HG02943 (cell line): ENCODE results near the gene PEX11G.

Experiments used
- ATAC-seq: cut with Tn5 transposase; IDR thresholded peaks from one replicate; pipeline ENCODE4 v1.9.1; 2021; ENCODE audit warnings: mild to moderate bottlenecking, low read depth, moderate library complexity; ENCODE audit not compliant: unreplicated experiment

PEX11G gene

DNA sequence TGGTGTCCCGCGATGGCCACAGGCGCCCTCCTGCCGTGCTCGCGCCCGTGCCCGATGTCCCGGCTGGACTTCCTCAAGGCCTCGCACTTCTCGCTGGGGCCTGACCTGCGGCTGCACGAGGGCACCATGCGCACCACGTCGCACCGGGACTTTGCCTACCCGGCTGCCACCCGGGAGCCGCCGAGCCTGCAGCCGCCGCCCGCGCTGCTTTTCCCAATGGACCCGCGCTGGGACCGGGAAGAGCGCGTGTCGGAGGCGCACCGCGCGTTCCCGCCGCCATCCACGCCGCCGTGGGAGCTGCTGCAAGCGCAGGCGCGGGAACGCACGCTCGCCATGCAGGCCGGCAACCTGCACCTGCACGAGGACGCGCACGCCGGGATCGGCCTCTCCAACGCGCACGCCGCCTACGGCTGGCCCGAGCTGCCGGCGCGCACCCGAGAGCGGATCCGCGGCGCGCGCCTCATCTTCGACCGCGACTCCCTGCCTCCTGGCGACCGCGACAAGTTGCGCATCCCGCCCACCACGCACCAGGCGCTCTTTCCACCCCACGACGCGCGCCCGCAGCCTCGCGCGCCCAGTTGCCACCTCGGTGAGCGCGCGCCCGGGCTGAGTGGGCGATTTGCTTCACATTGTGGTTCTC lies 12.1 kb upstream of the PEX11G start:
- no peak for ATAC-seq

DNA sequence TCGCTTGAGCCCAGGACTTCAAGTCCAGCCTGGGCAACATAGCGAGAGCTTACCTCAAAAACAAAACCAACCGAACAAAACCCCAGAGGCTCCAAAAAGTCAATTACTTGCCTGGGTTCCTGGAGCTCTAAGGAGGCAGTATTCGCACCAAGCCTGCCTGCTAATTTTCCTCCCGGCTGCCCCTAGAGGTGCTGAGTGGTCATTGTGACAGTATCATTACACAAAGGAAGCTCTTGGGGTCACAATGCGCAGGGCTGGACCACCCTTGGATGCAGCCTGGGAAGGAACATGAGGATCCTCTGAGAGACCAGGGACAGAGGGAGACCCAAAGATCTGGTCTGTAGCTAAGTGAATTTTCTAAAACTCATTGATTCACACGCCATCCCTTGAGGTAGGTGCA lies 8.5 kb upstream of the PEX11G start:
- ATAC-seq: no peak

DNA sequence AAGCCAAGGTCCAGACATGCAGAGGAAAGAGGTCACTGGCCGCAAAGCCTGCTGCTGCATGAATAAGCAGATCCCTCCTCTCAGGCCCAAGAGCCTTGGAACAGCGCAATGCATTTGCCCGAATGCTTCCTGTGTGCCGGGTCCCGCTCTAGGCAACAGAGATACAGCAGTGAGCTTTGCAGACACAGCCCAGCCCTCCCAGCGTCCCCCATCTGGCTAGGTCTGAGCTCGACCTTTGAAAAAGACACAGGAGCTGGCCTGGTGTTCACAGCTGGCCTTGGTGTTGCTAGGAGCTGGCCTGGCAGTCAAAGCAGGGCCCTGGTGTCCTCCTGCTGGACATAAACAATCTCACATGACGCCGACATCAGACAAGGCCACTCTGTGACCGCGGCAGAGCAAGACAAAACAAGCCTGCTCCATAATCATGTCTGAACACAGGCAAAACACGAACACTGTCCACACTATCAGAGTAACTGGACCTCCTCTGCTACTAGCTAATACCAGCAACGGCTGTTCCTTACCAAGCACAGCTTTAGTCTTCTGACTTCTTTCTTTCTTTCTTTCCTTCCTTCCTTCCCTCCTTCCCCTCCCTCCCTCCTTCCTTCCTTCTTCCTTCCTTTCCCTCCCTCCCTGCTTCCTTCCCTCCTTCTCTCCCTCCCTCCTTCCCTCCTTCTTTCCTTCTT lies 5.7 kb upstream of the PEX11G start:
- ATAC-seq: no peak

DNA sequence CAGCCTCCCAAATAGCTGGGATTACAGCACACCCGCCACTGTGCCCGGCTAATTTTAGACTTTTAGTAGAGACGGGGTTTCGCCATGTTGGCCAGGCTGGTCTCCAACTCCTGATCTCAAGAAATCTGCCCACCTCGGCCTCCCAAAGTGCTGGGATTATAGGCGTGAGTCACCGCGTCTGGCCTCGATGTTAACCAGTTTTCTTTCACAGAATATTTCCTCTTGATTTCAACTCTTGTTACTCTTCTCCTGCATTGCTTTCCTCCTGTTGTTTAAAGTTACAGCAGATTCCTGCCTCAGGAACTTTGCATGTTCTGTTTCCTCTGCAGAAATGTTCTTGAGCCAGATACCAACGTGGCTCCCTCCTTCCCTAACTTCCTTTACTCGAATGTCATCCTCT lies 3.7 kb upstream of the PEX11G start:
- ATAC-seq: no peak

DNA sequence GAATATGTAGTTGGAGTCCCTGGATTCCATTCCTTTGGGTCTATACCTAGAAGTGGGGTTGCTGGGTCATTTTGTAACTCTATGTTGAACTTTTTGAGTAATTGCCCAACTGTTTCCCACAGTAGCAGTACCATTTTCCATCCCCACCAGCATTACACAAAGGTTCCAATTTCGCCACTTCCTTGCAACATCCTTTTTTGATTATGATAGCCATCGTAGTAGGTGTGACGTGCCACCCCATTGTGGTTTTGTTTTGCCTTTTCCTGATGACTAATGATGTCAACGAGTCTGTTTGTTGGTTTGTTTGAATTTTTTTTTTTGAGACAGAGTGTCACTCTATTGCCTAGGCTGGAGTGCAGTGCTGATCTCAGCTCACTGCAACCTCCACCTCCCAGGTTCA lies 3.3 kb upstream of the PEX11G start:
- no peak for ATAC-seq

DNA sequence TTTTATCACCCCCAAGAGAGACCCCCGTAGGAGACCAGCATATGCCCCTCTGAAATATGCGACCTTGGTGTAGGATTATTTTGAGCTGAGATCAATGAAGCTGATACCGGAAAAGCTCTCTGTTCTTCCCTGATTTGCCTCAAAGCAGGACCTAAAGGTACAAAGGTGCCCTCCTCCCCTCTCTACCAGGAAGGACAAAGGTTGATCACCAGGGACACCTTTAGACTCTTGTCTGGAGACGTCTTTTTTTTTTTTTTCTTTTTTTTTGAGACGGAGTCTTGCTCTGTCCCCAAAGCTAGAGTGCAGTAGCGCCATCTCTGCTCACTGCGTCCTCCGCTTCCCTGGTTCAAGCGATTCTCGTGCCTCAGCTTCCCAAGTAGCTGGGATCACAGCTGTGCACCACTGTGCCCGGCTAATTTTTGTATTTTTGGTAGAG lies 792 bp upstream of the PEX11G start:
- no peak for ATAC-seq

DNA sequence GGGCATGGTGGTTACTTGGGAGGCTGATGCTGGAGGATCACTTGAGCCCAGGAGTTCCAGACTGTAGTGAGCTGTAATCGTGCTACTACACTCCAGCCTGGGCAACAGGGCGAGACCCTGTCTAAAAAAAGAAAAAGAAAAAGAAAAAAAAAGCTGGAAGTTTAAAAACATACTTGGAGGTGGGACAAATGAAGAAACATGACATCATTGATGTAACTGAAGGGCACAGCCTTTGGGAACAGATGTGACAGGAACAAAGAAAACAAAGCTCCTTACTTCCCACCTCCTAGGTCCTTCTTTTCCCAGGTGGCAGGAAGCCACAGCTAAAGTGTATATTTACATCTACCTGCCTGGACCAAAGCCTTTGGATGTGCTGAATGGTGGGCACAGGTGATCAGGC lies 1.9 kb downstream of the PEX11G start:
- no peak for ATAC-seq

DNA sequence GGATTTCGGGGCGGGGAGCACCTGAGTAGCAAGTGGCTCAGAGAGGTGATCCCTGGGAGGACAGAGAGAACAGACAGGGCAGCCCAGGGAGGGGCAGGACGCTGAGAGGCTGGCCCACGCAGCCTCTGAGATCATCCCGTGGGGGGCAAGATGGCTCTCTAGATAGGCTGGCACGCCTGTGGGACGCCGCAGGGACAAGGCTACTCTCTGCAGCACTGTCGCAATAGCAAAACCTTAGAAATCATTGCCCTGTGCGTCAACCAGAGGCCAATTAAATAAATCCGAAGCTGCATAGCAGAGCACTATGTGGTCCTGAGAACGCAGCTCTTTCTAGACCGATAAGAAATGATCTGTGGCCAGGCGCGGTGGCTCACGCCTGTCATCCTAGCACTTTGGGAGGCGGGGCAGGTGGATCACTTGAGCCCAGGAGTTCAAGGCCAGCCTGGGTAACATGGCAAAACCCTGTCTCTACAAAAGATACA lies 5.1 kb downstream of the PEX11G start:
- no peak for ATAC-seq

DNA sequence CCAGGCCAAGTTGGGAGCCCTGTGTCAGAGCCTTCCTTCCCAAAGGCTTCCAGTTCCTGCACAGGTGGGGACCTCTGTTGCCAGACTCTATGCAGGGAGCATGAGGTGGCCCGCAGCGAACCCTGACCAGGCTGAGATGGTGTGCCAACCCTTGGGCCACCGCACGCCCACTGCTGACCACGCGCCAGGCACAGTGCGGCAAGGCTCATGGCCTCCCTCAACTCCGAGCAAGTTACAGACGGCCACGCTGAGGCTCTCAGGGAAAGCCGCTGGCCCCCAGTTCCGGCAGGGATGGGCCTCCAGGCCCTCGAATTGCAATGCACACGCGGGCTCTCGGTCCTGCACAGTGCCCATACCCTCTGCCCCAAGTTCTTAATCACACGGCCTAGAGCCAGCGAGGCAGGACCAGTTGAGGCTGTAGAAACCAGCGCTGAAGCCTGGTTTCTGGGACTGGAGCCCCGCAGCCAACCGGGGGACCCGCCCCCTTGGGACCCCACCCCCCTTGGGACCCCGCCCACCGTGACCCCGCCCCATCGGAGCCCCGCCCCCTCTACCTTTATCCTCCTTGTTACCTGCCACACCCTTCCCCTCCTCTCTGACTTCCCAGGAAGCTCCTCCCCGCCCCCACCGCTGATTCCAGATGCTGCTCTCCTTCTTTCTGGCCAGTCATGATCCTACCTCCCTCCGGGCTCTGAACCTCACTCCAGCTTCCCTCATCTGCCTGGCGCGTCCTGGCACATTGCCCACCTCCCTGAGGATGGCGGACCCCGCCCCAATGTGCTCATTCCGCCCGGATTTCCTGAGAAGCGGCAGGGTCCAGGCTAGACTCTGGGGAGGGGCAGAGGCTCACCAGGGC lies 6.0 kb downstream of the PEX11G start:
- no peak for ATAC-seq

DNA sequence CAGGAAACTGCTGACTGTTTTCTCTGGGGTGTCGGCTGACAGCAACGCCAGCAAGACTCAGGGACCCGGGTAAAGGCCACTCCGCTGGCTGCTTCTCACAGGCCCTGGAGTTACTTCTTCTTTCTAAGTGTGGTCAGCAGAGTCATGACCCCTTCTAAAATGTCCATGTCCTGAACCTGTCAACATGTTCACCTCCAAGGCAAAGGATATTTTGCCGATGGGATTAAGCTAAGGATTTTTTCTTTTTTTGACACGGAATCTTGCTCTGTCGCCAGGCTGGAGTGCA lies 7.9 kb downstream of the PEX11G start:
- no peak for ATAC-seq

DNA sequence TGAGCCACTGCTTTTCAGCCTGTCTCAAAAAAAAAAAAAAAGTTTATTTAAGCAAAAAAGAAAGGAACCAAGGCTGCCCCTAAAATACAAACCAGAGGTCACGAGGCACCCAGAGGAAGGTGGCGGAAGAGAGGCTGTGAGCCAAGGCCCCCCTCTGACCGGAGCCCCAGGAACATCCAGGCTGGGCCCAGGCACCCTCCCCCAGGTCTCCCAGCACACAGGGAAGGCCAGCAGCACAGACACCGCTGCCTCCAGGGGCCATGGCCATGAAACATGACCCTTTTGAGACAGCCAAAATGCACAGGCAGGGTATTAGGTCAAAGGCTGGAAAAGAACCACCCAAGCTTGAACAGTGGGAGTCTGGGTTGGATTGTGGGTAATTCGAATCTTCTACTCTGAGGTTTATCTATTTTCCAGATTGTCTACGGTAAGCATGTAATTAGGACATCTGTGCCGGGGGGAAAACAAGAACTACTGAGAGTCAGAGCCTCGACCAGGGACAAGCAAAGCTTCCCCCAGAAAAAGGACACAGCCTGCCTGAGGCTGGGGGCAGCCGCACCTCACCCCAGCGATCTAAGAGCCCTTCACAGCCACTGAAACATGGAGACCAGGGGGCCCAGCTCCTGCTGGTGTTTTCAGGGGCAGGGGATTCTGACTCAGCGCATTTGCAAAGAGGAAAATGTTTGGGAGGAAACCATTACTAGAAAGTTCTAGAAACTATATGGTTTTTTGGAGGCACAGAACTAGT lies 8.4 kb downstream of the PEX11G start:
- no peak for ATAC-seq

DNA sequence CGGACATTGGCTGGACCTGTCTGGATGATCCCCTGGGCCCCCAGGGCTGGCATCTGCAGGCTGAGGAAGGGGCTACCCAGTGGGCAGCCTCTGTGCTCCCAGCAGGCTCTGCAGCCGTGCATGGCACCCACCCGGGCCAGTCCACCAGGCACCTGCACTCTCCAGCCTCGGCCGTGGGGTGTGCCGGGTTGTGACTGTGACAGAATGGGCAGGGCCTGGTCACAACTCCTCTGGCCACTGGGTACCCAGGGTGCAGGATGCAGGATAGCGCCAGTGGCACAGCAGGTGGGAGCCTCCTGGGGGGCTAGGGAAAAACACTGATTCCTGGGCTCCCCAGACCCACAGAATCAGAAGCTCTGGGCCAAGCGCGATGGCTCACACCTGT lies 10.0 kb downstream of the PEX11G start:
- no peak for ATAC-seq

DNA sequence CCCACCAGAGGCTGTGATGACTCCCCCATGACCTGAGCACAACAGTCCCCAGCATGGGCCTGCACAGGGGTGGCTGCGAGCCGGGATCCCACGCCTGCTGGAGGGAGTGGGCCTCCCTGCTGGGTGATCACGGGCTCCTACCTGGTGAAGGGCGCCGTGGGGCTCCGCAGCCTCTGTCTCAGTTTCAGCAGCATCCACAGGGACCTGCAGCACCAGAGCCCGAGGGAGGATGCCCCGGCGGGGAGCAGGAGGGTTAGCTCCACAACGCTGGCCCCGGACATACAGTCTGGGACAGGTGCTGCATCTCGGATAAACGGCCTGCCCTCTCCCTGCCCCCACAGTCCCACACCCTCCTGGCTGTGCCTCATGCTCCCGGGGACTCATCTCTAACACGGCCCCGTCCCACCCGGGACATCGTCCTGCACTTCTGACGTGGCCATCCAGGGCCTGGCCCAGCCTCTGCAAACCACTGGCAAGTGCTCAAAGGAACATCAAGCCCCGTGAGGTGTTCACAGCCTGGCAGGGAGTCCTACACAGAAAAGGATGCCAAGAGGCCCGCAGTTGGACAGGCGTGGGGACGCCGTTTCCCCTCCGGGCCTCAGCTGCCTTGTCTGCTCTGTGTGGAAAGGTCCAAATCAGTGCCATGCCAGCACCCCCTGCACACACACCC lies 10.5 kb downstream of the PEX11G start:
- ATAC-seq: no peak

DNA sequence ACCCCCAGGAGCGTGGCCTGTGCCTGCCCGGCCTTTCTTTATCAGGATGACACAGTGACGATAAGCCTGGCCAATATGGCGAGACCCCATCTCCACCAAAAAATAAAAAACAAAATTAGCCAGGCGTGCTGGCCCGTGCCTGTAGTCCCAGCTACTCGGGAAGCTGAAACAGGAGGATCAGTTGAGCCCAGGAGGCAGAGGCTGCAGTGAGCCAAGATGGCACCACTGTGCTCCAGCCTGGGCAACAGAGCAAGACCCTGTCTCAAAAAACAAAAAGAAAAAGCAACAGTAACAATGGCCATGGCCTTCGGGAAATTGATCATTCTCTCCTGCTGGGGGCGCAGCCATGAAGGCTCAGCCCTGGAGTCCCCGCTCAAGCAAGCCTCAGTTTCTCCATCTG lies 11.1 kb downstream of the PEX11G start:
- no peak for ATAC-seq

DNA sequence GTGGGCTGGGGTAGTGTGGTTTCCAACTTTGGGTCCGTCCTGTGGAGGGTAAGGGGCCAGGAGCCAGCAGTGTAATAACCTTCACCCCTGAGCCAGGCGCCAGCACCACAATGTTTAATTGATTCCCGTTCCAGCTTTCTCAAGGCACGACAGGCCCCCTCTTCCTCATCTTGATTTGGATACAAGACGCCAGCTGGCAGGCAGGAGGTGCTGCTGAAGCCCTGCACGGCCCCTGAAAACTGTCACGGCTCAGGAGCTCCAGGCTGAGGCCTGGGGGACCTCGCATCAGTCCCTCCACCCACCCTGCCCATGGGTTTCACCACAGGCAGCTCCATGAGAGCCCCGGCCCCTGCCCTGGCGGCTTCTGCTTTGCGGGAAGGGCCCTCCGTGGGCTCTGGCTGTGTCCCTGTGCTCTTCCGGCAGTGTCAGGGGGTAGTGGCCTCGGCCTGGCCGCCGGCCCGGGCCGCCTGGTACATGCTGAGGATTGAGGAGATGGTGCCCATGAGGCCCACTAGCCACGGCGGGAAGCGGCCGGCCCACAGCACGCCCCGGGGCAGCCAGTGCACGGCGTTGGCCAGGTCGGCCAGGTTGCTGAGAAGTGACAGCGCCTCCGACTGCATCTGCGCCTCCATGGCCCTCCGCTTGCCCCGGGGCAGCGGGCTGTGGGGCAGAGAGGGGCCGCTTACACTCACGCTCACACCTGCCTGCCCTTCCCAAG lies 11.9 kb downstream of the PEX11G start:
- ATAC-seq: no peak

DNA sequence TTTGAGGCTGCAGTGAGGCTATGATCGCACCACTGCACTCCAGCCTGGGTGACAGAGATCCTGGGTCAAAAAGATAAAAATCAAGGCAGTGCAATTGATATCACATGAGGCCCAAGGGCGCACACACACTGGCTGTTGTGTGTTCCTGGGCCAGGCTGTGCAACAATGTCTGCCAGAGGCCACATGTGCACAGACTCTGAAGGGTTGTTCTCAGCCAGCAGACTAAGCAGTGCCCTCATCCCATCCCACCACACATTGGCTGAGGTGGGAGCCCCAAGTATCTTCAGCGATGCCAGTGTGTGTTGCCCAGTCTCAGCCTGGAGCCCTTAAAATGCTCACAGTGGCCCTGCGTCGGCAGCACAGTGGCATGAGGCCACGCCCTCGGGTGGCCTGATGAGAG lies 12.6 kb downstream of the PEX11G start:
- no peak for ATAC-seq

DNA sequence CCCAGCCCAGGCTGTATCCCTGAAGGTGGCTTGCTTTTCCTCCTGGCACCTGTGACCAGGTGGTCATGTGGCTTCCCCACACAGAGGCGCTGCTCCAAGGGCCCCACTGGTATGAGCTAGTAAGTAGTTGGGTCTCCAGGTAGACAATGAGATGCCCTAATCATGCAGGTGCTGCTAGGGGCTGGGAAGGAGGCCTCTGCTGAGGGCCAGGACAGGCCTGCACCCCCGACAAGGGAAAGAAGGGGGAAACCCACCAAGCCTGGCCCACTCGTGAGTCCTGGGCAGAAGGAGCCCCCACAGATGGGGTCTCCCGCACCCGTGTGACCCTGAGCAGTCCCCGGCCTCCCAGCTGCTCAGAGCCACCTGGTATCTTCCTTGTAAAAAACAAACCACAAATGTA lies 13.2 kb downstream of the PEX11G start:
- no peak for ATAC-seq

DNA sequence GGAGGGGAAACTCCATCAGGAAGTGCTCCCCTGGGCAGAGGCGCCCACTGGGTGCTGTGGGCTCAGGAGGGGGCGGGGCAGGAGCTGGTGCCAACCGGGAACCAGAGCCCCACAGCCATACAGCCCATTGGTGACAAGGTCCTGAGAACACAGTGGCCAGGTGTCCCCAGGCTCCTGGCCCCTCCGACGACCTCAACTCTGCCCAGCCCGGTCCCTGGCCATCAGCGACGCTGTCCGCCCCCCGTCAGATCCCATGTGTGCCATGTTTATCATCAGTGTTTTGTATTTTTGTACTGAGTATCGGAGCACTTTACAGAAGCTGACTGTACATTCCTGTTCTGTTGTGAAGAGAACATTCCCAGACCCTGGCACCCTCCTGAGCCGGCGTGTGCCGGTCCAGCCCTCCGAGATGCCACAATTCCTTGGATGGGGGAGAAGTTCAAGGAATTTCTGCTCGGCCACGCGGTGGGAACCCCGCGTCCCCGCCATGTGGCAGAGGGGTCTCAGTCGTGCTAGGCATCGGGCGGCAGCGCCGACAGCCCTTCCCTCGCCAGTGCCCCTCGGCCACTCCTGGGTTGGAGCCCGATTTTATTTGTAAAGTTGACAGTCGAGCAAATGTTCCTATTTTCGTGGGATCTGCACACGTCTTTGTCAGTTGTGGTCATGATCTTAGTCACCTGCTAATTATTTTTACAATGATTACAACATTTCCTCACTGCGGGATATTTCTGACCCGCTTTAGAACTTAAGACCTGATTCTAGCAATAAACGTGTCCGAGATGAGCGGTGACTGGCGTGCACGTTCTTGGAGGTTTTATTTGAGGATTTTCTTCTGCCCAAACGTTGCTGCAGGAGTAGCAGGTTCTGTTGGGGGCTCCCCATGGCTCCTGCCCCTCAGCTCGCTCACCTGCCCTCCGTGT lies 16.9 kb downstream of the PEX11G start:
- no peak for ATAC-seq
